Neural progenitor cell (in vitro differentiated cells): Measurements from ENCODE around the gene TFDP1.

Source experiments
- EZH2phosphoT487 ChIP-seq: fragments of 200-600 bp; sonication (generic); IDR thresholded peaks from 2 replicates; pipeline ENCODE4 v1.6.1; 2017; ENCODE audit warnings: antibody characterized with exemption
- TF ChIP-seq, protein P1 (sequence below): fragments of 200-600 bp; sonication (generic); IDR thresholded peaks from 2 replicates; pipeline ENCODE4 v1.5.1; 2017; ENCODE audit warnings: antibody characterized with exemption, mild to moderate bottlenecking

GRCh38 chr13:113607889-113608635, 23.5 kb downstream of the TFDP1 start:
- TF ChIP-seq, protein P1, sequence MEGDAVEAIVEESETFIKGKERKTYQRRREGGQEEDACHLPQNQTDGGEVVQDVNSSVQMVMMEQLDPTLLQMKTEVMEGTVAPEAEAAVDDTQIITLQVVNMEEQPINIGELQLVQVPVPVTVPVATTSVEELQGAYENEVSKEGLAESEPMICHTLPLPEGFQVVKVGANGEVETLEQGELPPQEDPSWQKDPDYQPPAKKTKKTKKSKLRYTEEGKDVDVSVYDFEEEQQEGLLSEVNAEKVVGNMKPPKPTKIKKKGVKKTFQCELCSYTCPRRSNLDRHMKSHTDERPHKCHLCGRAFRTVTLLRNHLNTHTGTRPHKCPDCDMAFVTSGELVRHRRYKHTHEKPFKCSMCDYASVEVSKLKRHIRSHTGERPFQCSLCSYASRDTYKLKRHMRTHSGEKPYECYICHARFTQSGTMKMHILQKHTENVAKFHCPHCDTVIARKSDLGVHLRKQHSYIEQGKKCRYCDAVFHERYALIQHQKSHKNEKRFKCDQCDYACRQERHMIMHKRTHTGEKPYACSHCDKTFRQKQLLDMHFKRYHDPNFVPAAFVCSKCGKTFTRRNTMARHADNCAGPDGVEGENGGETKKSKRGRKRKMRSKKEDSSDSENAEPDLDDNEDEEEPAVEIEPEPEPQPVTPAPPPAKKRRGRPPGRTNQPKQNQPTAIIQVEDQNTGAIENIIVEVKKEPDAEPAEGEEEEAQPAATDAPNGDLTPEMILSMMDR, result no peak
- TF ChIP-seq EZH2phosphoT487, result no peak
